Measurements from ENCODE around the gene CAMK1G. TPM values are rescaled to one million over a fixed set of nuclear protein-coding genes. Genes with fewer than 3 reads are reported as not detected.

Gene CAMK1G
- polyA plus RNA-seq, 1 of the 3 experiments (the other 2 are of a cell fraction): 15.1 TPM

DNA sequence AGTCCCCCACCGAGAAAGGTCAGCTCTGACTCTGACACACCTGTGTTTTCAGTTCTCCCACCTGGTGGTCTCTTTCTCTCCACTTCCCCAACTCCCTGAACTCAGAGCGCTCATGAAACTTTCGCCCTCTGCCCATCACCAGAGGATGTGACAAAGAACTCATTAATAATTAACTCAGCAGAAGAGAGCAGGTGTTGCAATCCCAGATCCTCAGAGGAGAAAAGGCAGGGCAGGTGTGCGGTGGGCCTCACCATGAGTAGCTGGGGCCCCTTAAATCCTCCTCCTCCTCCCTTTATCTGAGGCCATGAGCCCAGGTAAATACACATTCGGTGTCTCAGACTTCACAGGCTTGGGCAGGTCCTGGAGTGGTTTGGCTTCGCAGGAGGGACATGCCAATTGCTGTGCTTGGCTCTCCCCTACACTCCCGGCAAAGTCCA lies 70.4 kb downstream of the CAMK1G start (continued):
- TF ChIP-seq, protein P1, sequence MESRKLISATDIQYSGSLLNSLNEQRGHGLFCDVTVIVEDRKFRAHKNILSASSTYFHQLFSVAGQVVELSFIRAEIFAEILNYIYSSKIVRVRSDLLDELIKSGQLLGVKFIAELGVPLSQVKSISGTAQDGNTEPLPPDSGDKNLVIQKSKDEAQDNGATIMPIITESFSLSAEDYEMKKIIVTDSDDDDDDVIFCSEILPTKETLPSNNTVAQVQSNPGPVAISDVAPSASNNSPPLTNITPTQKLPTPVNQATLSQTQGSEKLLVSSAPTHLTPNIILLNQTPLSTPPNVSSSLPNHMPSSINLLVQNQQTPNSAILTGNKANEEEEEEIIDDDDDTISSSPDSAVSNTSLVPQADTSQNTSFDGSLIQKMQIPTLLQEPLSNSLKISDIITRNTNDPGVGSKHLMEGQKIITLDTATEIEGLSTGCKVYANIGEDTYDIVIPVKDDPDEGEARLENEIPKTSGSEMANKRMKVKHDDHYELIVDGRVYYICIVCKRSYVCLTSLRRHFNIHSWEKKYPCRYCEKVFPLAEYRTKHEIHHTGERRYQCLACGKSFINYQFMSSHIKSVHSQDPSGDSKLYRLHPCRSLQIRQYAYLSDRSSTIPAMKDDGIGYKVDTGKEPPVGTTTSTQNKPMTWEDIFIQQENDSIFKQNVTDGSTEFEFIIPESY (IDR thresholded peaks at IDR 0.05; ENCODE audit: borderline replicate concordance, low read depth): no peak
- TF ChIP-seq GABPA (IDR thresholded peaks at IDR 0.05; ENCODE audit: low read depth): no peak

DNA sequence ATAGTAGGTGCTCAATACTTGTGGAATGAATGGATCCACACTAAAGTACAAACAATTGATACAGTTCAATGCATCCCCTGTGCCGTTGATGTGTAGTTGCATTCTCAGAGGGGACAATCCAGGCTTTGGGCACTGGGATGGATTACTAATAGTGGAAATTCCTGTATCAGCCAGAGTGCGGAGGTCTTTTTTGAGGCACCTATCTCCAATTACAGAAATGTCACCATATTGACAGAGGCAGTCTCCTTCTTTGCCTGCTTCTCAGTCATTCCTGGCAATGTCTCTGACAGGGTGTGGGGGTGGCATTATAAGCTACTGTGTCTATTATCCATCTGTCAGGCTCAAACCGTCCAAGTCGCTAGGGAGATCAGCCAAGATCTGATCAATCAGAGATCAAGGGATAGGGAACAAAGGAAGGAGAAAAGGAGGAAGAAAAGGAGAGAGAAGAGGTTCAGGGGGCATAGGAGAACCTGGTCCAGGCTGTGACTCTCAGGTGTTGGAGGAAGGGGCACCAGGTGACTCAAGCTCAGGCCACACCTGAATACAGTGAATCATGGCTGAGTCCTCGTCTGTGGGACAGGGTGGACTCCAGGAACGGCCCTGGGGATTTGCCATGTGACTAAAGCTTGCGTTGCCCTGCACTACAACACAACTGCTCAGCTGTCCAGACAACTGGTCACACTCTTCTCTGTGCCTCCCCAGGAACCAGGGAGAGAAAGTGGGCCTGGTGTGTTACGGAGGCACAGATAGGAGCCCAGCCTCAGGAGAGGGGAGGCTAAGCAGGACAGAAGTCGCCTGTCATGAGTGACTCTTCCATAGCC lies 72.1 kb downstream of the CAMK1G start:
- Histone ChIP-seq H4K20me1 (ENCODE audit: insufficient read depth) (no peaks in the 10 kb centered on the region), H3K27ac (ENCODE audit: low read depth in 2 of 2, low read length in 1 of 2) (no peak overlapping the region), H3K27me3 (ENCODE audit: insufficient read depth) (no peaks in the 10 kb centered on the region), H2AFZ (ENCODE audit: low read depth) (no peak overlapping the region; the same call in 1 of the 2 replicates), H3K9me3 (no peaks in the 10 kb centered on the region), H3K79me2 (ENCODE audit: insufficient read depth) (no peaks in the 10 kb centered on the region), H3K9ac (no peak overlapping the region), H3F3A (replicated peaks; ENCODE audit: insufficient read depth) (peaks cover 11% of the 10 kb centered on the region), H3K4me3 (ENCODE audit: low read depth in 2 of 2, low read length in 1 of 2) (no peak overlapping the region), H3K9me2 (no peaks in the 10 kb centered on the region), H3K4me1 (ENCODE audit: control insufficient read depth in 1 of 2, insufficient read depth in 2 of 2, low read depth in 1 of 2, low read length in 1 of 2) (peaks cover 20 to 37% of the 10 kb centered on the region in 2 experiments), H3K4me2 (no peak overlapping the region), H3K36me3 (replicated peaks in 1 of 2; ENCODE audit: control insufficient read depth in 1 of 2, insufficient read depth in 2 of 2, low read length in 1 of 2) (no peaks in the 10 kb centered on the region)
- no peak for DNase-seq
- WGBS (ENCODE audit: low lambda C conversion rate): 74% methylated on average over 9 of the region's 9 CpGs
- TF ChIP-seq, protein P2, sequence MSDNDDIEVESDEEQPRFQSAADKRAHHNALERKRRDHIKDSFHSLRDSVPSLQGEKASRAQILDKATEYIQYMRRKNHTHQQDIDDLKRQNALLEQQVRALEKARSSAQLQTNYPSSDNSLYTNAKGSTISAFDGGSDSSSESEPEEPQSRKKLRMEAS (IDR thresholded peaks at IDR 0.05; ENCODE audit: low read depth): no peak
- TF ChIP-seq EP300 (IDR thresholded peaks at IDR 0.05; ENCODE audit: borderline replicate concordance in 1 of 2, low read depth in 1 of 2, low read length in 1 of 2) (no peak), JUND (IDR thresholded peaks at IDR 0.05) (no peak), MXI1 (IDR thresholded peaks at IDR 0.05; ENCODE audit: low read depth, low read length) (no peak), RAD21 (IDR thresholded peaks at IDR 0.05; ENCODE audit: low read length) (no peak), IRF3 (IDR thresholded peaks at IDR 0.05; ENCODE audit: low read depth, low read length) (no peak), SMC3 (IDR thresholded peaks at IDR 0.05; ENCODE audit: low read depth, low read length) (no peak), YY1 (IDR thresholded peaks at IDR 0.05; ENCODE audit: low read depth) (no peak), RCOR1 (IDR thresholded peaks at IDR 0.05; ENCODE audit: low read length) (no peak)
- ChIA-PET CTCF (interaction anchor here (1.5 kb wide), 1 partner anchor 27 kb away, joined by 5 read pairs; no protein-coding TSS in a partner anchor), POLR2A (no interaction called here)

Data from SK-N-SH (cell line).